ENCODE results near the gene GPC3.

GPC3 gene

GRCh38 chrX:133929836-133930464 is 55.4 kb downstream of the GPC3 start:
- Histone ChIP-seq H3K36me3 (ENCODE audit: control insufficient read depth, low read length) (no peaks in the 10 kb centered on the region), H3K27ac (ENCODE audit: low read depth, low read length) (no peak overlapping the region), H3K4me1 (ENCODE audit: control insufficient read depth, low read length) (no peaks in the 10 kb centered on the region), H3K79me2 (ENCODE audit: control insufficient read depth, low read length) (no peaks in the 10 kb centered on the region), H3K4me2 (ENCODE audit: low read length) (no peak overlapping the region), H3K9me3 (ENCODE audit: control insufficient read depth, insufficient read depth, low read length) (no peaks in the 10 kb centered on the region), H3K9me2 (replicated peaks; ENCODE audit: control insufficient read depth, low read length) (no peaks in the 10 kb centered on the region), H3F3A (ENCODE audit: control insufficient read depth, insufficient read depth) (no peaks in the 10 kb centered on the region), H3K27me3 (ENCODE audit: control insufficient read depth, low read length) (no peaks in the 10 kb centered on the region), H3K4me3 (ENCODE audit: low read length) (no peak overlapping the region), H4K20me1 (ENCODE audit: control insufficient read depth, insufficient read depth, low read depth, low read length) (no peaks in the 10 kb centered on the region)
- TF ChIP-seq CTCF (IDR thresholded peaks at IDR 0.05; ENCODE audit: low read depth, low read length, poor library complexity, severe bottlenecking) (no peak), EZH2phosphoT487 (IDR thresholded peaks at IDR 0.05; ENCODE audit: borderline replicate concordance, low read length) (no peak)

- Histone ChIP-seq H3K79me2 (ENCODE audit: control insufficient read depth, low read length) (no peaks in the 10 kb centered on the region), H3F3A (ENCODE audit: control insufficient read depth, insufficient read depth) (no peaks in the 10 kb centered on the region), H3K9me2 (replicated peaks; ENCODE audit: control insufficient read depth, low read length) (no peaks in the 10 kb centered on the region), H3K27me3 (ENCODE audit: control insufficient read depth, low read length) (no peaks in the 10 kb centered on the region), H3K36me3 (ENCODE audit: control insufficient read depth, low read length) (no peaks in the 10 kb centered on the region), H3K27ac (ENCODE audit: low read depth, low read length) (no peak overlapping the region), H3K4me1 (ENCODE audit: control insufficient read depth, low read length) (no peaks in the 10 kb centered on the region), H3K4me2 (ENCODE audit: low read length) (no peak overlapping the region), H3K4me3 (ENCODE audit: low read length) (no peak overlapping the region), H4K20me1 (ENCODE audit: control insufficient read depth, insufficient read depth, low read depth, low read length) (no peaks in the 10 kb centered on the region), H3K9me3 (ENCODE audit: control insufficient read depth, insufficient read depth, low read length) (no peaks in the 10 kb centered on the region)
- TF ChIP-seq CTCF (IDR thresholded peaks at IDR 0.05; ENCODE audit: low read depth, low read length, poor library complexity, severe bottlenecking): no peak
- TF ChIP-seq EZH2phosphoT487 (IDR thresholded peaks at IDR 0.05; ENCODE audit: borderline replicate concordance, low read length): no peak
Measured at GRCh38 chrX:133928365-133928764, 57.0 kb downstream of the GPC3 start.

GRCh38 chrX:133926809-133927208 is 58.6 kb downstream of the GPC3 start:
- Histone ChIP-seq H3K4me2 (ENCODE audit: low read length) (no peak overlapping the region), H3K27me3 (ENCODE audit: control insufficient read depth, low read length) (no peaks in the 10 kb centered on the region), H3K27ac (ENCODE audit: low read depth, low read length) (no peak overlapping the region), H3K79me2 (ENCODE audit: control insufficient read depth, low read length) (no peaks in the 10 kb centered on the region), H4K20me1 (ENCODE audit: control insufficient read depth, insufficient read depth, low read depth, low read length) (no peaks in the 10 kb centered on the region), H3K9me3 (ENCODE audit: control insufficient read depth, insufficient read depth, low read length) (no peaks in the 10 kb centered on the region), H3K36me3 (ENCODE audit: control insufficient read depth, low read length) (no peaks in the 10 kb centered on the region), H3K4me1 (ENCODE audit: control insufficient read depth, low read length) (no peaks in the 10 kb centered on the region), H3K9me2 (replicated peaks; ENCODE audit: control insufficient read depth, low read length) (no peaks in the 10 kb centered on the region), H3F3A (ENCODE audit: control insufficient read depth, insufficient read depth) (no peaks in the 10 kb centered on the region), H3K4me3 (ENCODE audit: low read length) (no peak overlapping the region)
- TF ChIP-seq EZH2phosphoT487 (IDR thresholded peaks at IDR 0.05; ENCODE audit: borderline replicate concordance, low read length) (no peak), CTCF (IDR thresholded peaks at IDR 0.05; ENCODE audit: low read depth, low read length, poor library complexity, severe bottlenecking) (no peak)

Data from DOHH2 (cell line).